Uterus (tissue), 2 donors: Measurements from ENCODE around the gene CADM2.

Experiments used
- POLR2A ChIP-seq, 2 donors: fragments of 450-650 bp; IDR thresholded peaks; one replicate each; pipeline ENCODE4 v1.6.1; 2016; ENCODE audit warnings: antibody characterized with exemption in 2 of 2, mild to moderate bottlenecking in 1 of 2, moderate library complexity in 1 of 2
- TF ChIP-seq, protein P1 (sequence below), 4 experiments: fragments of 200-600 bp in 2 of 4; fragments of 450-650 bp in 2 of 4; sonication (generic) in 2 of 4; IDR thresholded peaks; one replicate each; pipeline ENCODE4 v1.5.1; 2016 to 2019; ENCODE audit warnings: antibody characterized with exemption in 4 of 4, mild to moderate bottlenecking in 2 of 4, moderate library complexity in 1 of 4

DNA sequence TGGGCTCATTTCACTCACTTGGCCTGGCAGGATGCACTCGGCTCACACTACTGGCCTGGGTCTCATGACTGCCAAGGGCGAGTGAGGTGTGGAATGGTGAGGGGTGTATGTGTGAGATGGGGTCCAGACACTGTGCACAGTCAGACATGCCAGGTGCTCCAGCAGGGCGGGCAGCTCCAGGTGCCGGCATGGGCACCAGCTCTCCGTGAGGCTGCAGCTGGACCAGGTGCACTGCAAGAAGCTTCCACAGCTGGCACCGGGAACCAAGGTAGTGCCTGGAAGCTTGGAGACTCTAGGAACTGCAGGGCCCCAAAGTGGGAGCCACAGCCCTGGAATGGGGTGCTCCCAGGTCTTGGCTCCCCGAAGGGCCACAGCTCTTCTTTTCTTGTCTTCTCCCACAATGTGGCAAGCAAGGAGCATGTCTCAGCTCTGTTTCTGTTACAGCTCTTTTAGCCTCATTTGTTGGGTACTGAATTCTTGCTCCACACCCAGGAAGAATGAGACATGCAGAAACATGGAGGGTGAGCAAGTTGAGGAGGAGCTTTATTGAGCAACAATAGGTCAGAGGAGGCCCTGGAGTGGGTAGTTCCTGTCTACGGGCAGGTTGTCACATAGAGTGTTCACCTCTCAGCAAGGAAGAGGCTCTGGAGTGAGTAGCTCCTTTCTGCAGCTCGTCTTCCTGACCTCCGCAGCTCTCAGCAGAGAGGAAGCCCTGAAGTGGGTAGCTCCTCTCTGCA is 762.8 kb downstream of the CADM2 start:
- TF ChIP-seq, protein P1, sequence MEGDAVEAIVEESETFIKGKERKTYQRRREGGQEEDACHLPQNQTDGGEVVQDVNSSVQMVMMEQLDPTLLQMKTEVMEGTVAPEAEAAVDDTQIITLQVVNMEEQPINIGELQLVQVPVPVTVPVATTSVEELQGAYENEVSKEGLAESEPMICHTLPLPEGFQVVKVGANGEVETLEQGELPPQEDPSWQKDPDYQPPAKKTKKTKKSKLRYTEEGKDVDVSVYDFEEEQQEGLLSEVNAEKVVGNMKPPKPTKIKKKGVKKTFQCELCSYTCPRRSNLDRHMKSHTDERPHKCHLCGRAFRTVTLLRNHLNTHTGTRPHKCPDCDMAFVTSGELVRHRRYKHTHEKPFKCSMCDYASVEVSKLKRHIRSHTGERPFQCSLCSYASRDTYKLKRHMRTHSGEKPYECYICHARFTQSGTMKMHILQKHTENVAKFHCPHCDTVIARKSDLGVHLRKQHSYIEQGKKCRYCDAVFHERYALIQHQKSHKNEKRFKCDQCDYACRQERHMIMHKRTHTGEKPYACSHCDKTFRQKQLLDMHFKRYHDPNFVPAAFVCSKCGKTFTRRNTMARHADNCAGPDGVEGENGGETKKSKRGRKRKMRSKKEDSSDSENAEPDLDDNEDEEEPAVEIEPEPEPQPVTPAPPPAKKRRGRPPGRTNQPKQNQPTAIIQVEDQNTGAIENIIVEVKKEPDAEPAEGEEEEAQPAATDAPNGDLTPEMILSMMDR (IDR thresholded peaks at IDR 0.05) = no peak
- TF ChIP-seq POLR2A (IDR thresholded peaks at IDR 0.05) = no peak
